Gastroesophageal sphincter (tissue), 4 donors: ENCODE results near the gene C9orf50. TPM values are rescaled to one million over a fixed set of nuclear protein-coding genes. Genes with fewer than 3 reads are reported as not detected.

Experiments used
- ATAC-seq: fragments of 150-250 bp; one replicate; pipeline ENCODE4 v1.9.1; 2016; ENCODE audit warnings: mild to moderate bottlenecking, moderate library complexity
- H3K27ac ChIP-seq, 4 donors: fragments of 200-600 bp; sonication (generic) in 3 of 4; 1 replicate in 3 of 4; 2 replicates in 1 of 4; pipeline ENCODE4 v1.5.1; 2016 to 2019
- H3K27me3 ChIP-seq: fragments of 200-600 bp; sonication (generic); one replicate; pipeline ENCODE4 v1.5.1; 2019
- H3K36me3 ChIP-seq, 2 donors: fragments of 200-600 bp; sonication (generic); one replicate each; pipeline ENCODE4 v1.5.1; 2019; ENCODE audit warnings: control low read depth in 1 of 2
- H3K4me1 ChIP-seq, 3 donors: fragments of 200-600 bp; sonication (generic); 1 replicate in 2 of 3; 2 replicates in 1 of 3; pipeline ENCODE4 v1.5.1; 2016 to 2019; ENCODE audit warnings: control low read depth in 2 of 3
- H3K4me3 ChIP-seq, 2 donors: fragments of 200-600 bp; sonication (generic); one replicate each; pipeline ENCODE4 v1.5.1; 2019; ENCODE audit warnings: mild to moderate bottlenecking in 1 of 2, moderate library complexity in 1 of 2
- H3K9me3 ChIP-seq, 3 donors: fragments of 200-600 bp; sonication (generic); one replicate each; pipeline ENCODE4 v1.5.1; 2017 to 2019; ENCODE audit warnings: control low read depth in 2 of 3
- EP300 ChIP-seq: sonication (generic); formaldehyde crosslinking; IDR thresholded peaks from one replicate; pipeline ENCODE4 v1.6.1; 2017; ENCODE audit warnings: antibody characterized with exemption, mild to moderate bottlenecking
- POLR2A ChIP-seq, 2 donors: fragments of 450-650 bp; IDR thresholded peaks; one replicate each; pipeline ENCODE4 v1.6.1; 2017; ENCODE audit warnings: antibody characterized with exemption in 2 of 2, mild to moderate bottlenecking in 2 of 2, moderate library complexity in 1 of 2
- POLR2AphosphoS5 ChIP-seq: sonication (generic); formaldehyde crosslinking; IDR thresholded peaks from one replicate; pipeline ENCODE4 v1.6.1; 2017; ENCODE audit warnings: antibody characterized with exemption
- WGBS, 2 donors: methylation state at CpG; one replicate each; pipeline ENCODE4 v1.1.5; 2018; ENCODE audit warnings: low coverage in 1 of 2; 5-methylcytosine and 5-hydroxymethylcytosine counted together
- total RNA-seq, 4 donors: library from RNA; depleted of rRNA; stranded (reverse); fragments of >200 nt; gene quantifications; one replicate each; pipeline ENCODE4 v1.1.0, GENCODE V29; 2016
- TF ChIP-seq, protein P1 (sequence below), 4 experiments: fragments of 200-600 bp in 2 of 4; fragments of 450-650 bp in 2 of 4; sonication (generic) in 1 of 4; IDR thresholded peaks; one replicate each; pipeline ENCODE4 v1.5.1; 2017 to 2019; ENCODE audit warnings: antibody characterized with exemption in 4 of 4, mild to moderate bottlenecking in 2 of 4, moderate library complexity in 2 of 4

The C9orf50 gene
- total RNA-seq, 4 donors from 2014 or later, result 0.27 TPM; not detected in 3

DNA sequence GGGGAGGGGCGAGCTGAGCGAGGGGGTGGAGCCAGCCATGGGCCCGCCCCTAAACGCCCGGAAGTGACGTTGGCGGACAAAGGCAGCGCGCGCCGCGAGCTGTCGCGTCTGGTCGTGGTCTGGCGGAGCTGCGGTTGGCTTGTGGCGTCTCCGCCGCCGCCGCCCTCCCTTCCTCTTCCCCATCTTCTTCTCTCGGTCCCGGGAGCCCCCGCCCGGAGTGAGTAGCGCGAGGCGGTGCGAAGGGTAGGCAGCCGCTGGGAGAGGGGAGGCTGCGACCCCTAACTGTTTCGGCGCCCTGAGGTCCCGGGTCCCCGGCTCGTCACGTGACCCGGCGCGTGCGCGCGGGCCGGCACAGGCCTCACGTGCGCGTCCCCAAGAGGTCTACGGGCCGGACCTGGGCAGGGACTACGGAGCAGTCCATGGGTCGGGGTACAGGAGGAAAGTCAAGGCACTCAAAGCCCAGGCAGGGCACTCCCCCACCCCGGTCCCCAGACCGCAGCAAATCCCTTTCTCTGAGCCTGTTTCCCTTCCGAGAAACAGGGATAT is 5.3 kb upstream of the C9orf50 start, which contains the start of gene NTMT1:
Gene NTMT1, plus strand, starts transcription at position 85 of the 546 bp plus-strand sequence. CDS start 6,541 bp downstream, outside the sequence.
- peaks cover 0 to 69% (median 30%) of the 10 kb centered on the region in 3 donors for H3K4me1 ChIP-seq
- no peaks in the 10 kb centered on the region for H3K9me3 ChIP-seq
- peak within 1 kb of the TSS; percentile 45 to 69 for H3K4me3 ChIP-seq
- TF ChIP-seq, protein P1, sequence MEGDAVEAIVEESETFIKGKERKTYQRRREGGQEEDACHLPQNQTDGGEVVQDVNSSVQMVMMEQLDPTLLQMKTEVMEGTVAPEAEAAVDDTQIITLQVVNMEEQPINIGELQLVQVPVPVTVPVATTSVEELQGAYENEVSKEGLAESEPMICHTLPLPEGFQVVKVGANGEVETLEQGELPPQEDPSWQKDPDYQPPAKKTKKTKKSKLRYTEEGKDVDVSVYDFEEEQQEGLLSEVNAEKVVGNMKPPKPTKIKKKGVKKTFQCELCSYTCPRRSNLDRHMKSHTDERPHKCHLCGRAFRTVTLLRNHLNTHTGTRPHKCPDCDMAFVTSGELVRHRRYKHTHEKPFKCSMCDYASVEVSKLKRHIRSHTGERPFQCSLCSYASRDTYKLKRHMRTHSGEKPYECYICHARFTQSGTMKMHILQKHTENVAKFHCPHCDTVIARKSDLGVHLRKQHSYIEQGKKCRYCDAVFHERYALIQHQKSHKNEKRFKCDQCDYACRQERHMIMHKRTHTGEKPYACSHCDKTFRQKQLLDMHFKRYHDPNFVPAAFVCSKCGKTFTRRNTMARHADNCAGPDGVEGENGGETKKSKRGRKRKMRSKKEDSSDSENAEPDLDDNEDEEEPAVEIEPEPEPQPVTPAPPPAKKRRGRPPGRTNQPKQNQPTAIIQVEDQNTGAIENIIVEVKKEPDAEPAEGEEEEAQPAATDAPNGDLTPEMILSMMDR (IDR thresholded peaks at IDR 0.05), result peak in 1 of 4 experiments; percentile 10
- no peak for TF ChIP-seq EP300
- TF ChIP-seq POLR2AphosphoS5, result peak; percentile 100
- TF ChIP-seq POLR2A (IDR thresholded peaks at IDR 0.05), result peak; percentile 96
- H3K36me3 ChIP-seq, result no peaks in the 10 kb centered on the region
- no CpG with 5 or more reads among the region's 55 CpGs for WGBS, 2 donors
- no peaks in the 10 kb centered on the region for H3K27me3 ChIP-seq
- H3K27ac ChIP-seq, result peak within 1 kb of the TSS; percentile 61 to 97 (median 90)
- peak; percentile 94 for ATAC-seq

DNA sequence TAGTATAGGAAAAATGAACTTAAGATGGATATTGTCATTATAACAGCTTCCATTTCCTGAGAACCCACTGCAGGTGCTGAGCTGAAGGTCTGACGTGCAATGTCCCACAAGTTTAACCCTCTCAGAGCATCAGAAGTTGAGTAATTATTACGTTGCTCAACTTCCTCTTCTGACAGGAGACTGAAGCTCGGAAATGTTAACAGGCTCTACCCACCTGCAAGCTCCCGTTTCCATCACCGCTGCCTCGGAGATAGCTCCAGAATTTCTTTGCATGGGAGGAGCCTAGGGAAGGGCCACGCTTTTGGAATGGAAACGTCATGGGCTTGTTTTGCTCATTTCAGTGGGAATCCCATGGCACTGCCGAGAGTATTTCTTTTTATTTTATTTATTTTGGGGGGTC is 4.0 kb upstream of the C9orf50 start:
- peaks cover 0 to 69% (median 27%) of the 10 kb centered on the region in 3 donors for H3K4me1 ChIP-seq
- no peak for TF ChIP-seq POLR2AphosphoS5
- TF ChIP-seq, protein P1 (IDR thresholded peaks at IDR 0.05), result no peak
- no peak for TF ChIP-seq EP300
- TF ChIP-seq POLR2A (IDR thresholded peaks at IDR 0.05), result no peak
- H3K9me3 ChIP-seq, result no peaks in the 10 kb centered on the region
- no peak for ATAC-seq
- peaks cover 5% of the 10 kb centered on the region for H3K27me3 ChIP-seq
- H3K27ac ChIP-seq, result peak overlapping the region in 2 of 4 donors; percentile 88 to 93
- no peak overlapping the region for H3K4me3 ChIP-seq
- WGBS, 2 donors, result 40 to 43% methylated on average over 6 to 8 of the region's 9 CpGs
- no peaks in the 10 kb centered on the region for H3K36me3 ChIP-seq

DNA sequence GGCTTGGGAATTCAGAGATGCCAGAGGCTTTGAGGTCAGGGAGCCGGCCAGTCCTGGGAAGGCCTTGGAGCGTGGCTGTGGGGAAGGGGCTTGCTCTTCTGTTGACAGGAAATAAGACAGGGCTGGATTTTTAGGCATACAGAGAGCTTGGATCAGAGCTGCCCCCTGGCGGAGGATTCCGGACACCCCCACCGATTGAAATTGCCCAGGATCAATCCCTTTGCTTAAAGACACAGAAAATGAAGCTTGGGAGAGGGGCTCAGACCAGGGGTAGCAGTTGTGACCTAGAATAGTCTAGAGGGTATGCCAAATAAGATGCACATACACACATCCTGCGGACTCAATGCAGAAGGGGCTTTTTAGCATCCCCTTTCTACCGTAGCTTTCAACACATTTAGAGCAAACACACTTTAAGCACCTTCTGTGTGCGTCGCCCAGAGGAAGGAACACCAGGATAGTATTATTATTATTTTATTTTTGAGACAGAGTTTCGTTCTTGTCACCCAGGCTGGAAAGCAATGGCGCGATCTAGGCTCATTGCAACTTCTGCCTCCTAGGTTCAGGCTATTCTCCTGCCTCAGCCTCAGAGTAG is 3.4 kb upstream of the C9orf50 start:
- no peaks in the 10 kb centered on the region for H3K36me3 ChIP-seq
- TF ChIP-seq POLR2AphosphoS5, result no peak
- TF ChIP-seq, protein P1 (IDR thresholded peaks at IDR 0.05), result peak in 3 of 4 experiments; percentile 57 to 85 (median 66)
- no peak for TF ChIP-seq POLR2A (IDR thresholded peaks at IDR 0.05)
- no peak for TF ChIP-seq EP300
- peak overlapping the region in 1 of 4 donors; percentile 93 for H3K27ac ChIP-seq
- no peak for ATAC-seq
- 0 to 32% methylated on average over 1 to 11 of the region's 12 CpGs for WGBS, 2 donors
- peaks cover 10% of the 10 kb centered on the region for H3K27me3 ChIP-seq
- no peak overlapping the region for H3K4me3 ChIP-seq
- H3K9me3 ChIP-seq, result no peaks in the 10 kb centered on the region
- H3K4me1 ChIP-seq, result peaks cover 0 to 69% (median 31%) of the 10 kb centered on the region in 3 donors

DNA sequence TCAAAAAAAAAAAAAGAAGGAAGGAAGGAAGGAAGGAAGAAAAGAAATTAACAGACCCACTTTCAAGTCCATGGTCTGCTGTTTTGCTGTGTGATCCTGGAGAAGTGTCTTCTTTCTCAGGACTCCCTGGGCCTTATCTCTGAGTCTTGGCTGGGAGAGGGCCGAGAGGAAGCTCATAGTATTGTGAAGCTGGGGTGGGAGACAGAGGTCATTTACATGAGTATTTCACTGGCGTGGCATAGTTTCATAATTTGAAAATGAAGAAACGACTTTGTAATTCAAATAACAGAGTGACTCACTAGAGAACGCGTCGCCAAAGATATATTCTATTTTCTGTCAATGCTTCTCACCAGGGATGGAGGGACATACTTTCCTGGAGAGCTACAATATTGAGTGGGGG is 2.4 kb upstream of the C9orf50 start:
- no peaks in the 10 kb centered on the region for H3K36me3 ChIP-seq
- H3K27me3 ChIP-seq, result peaks cover 10% of the 10 kb centered on the region
- 64 to 89% methylated on average over 5 to 6 of the region's 6 CpGs for WGBS, 2 donors
- no peak overlapping the region for H3K4me3 ChIP-seq
- no peak for ATAC-seq
- H3K4me1 ChIP-seq, result peaks cover 0 to 60% (median 26%) of the 10 kb centered on the region in 3 donors
- H3K27ac ChIP-seq, result no peak overlapping the region
- TF ChIP-seq POLR2A (IDR thresholded peaks at IDR 0.05), result no peak
- no peak for TF ChIP-seq POLR2AphosphoS5
- no peak for TF ChIP-seq EP300
- no peaks in the 10 kb centered on the region for H3K9me3 ChIP-seq

DNA sequence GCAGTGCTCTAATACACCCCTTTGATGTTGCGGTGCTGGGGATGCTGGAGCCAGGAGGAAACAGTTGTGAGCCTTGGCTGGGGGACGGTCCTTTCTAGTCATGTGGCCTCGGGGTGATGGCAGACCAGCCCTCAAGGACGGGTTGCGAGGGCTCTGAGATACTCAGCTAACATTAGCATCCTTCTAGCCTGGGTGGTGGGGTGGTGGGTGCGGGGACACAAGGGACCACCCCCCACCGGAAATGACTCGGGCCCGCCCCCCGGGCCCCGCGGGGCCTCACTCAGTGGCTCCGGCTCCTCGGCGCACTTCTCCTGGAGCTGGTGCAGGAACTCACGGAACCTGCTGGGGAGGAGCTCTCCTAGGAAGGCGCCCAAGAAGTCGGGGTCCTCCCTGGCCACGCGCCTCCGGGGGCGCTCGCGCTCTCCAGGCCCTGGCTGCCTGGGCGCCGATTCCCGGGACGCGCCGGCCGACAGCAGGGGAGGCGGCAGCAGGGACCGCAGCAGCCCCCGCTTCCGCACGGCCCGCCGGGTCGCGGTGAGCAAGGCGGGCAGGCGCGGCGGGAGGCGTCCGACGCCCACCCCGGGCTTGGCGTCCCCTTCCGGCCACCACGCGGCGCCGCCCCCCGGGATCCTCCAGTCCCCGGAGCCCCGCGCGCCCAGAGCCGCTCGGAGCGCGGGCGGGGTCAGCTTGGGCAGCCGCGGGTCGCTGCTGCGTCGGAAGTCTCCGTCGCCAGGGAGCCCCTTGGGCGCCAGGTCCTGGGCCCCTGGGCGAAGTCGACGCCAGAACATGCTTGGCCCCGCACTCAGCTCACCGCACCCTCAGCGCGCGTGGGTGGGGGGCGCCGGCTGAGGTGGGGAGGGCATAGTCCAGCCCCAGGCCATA is 873 bp downstream of the C9orf50 start:
- peaks cover 10% of the 10 kb centered on the region for H3K27me3 ChIP-seq
- peak overlapping the region in 3 of 4 donors; percentile 37 to 77 (median 55) for H3K27ac ChIP-seq
- TF ChIP-seq, protein P1 (IDR thresholded peaks at IDR 0.05), result peak in 2 of 4 experiments; percentile 11 to 15
- no peak for TF ChIP-seq POLR2A (IDR thresholded peaks at IDR 0.05)
- TF ChIP-seq EP300, result no peak
- no peak for TF ChIP-seq POLR2AphosphoS5
- no peaks in the 10 kb centered on the region for H3K36me3 ChIP-seq
- peaks cover 0 to 30% (median 9%) of the 10 kb centered on the region in 3 donors for H3K4me1 ChIP-seq
- WGBS, 2 donors, result no CpG with 5 or more reads among the region's 82 CpGs
- no peaks in the 10 kb centered on the region for H3K9me3 ChIP-seq
- peak overlapping the region; percentile 25 to 68 for H3K4me3 ChIP-seq
- ATAC-seq, result peak; percentile 54
